H1 (cell line): ENCODE data around the gene KRT85. TPM values are rescaled to one million over a fixed set of nuclear protein-coding genes. Genes with fewer than 3 reads are reported as not detected.

Experiments used
- CTCF ChIA-PET: fragments of 300-600 bp; sonication (Branson Sonifier 250); formaldehyde crosslinking; loops from one replicate; lab custom pipeline; 2021; ENCODE audit not compliant: partially characterized antibody; lab: Charles Lee
- POLR2A ChIA-PET: fragments of 300-600 bp; sonication (Branson Sonifier 250); formaldehyde crosslinking; loops from one replicate; lab custom pipeline; 2021; ENCODE audit warnings: inconsistent platforms; ENCODE audit not compliant: partially characterized antibody; lab: Charles Lee
- DNase-seq, 2 experiments: peaks; one replicate each; pipeline versions ENCODE4 v3.0.0 to v3.0.0-alpha.2; 2010 to 2022; ENCODE audit warnings: low spot score in 2 of 2, low read depth in 1 of 2, mixed read lengths in 1 of 2
- FAIRE-seq: peaks from 2 replicates; lab custom pipeline; 2011; peaks lifted over from hg19 to GRCh38; lab: Jason Lieb, UNC
- H2AFZ ChIP-seq: 2 replicates; pipeline ENCODE4 v1.8.1; 2012; ENCODE audit warnings: low read length, inconsistent platforms
- H2AK5ac ChIP-seq: 2 replicates; pipeline ENCODE4 v1.6.1; 2013; ENCODE audit warnings: low read depth, low read length
- H2BK120ac ChIP-seq: replicated peaks from 2 replicates; pipeline ENCODE3; 2013; ENCODE audit warnings: low read depth, low read length, inconsistent platforms
- H2BK12ac ChIP-seq: 2 replicates; pipeline ENCODE4 v1.6.1; 2013; ENCODE audit warnings: low read depth, low read length
- H2BK15ac ChIP-seq: 2 replicates; pipeline ENCODE4 v1.6.1; 2013; ENCODE audit warnings: low read length
- H2BK20ac ChIP-seq: 2 replicates; pipeline ENCODE4 v1.6.1; 2013; ENCODE audit warnings: low read length
- H2BK5ac ChIP-seq: 2 replicates; pipeline ENCODE4 v1.6.1; 2013; ENCODE audit warnings: low read depth, low read length
- H3K14ac ChIP-seq: 2 replicates; pipeline ENCODE4 v1.6.1; 2013; ENCODE audit warnings: inconsistent platforms; ENCODE audit not compliant: insufficient read length
- H3K18ac ChIP-seq: 2 replicates; pipeline ENCODE4 v1.6.1; 2013; ENCODE audit warnings: low read length; ENCODE audit errors: extremely low read depth
- H3K23ac ChIP-seq: 2 replicates; pipeline ENCODE4 v1.6.1; 2013; ENCODE audit warnings: inconsistent platforms; ENCODE audit not compliant: insufficient read length
- H3K23me2 ChIP-seq: 2 replicates; pipeline ENCODE4 v1.6.1; 2013; ENCODE audit warnings: low read depth, low read length
- H3K27ac ChIP-seq: 2 replicates; pipeline ENCODE4 v1.6.1; 2011; ENCODE audit warnings: low read depth, low read length, inconsistent platforms
- H3K27me3 ChIP-seq, 4 experiments: replicated peaks in 1 of 4; 1 replicate in 1 of 4; 2 replicates in 3 of 4; pipeline versions ENCODE4 v1.6.1 to v1.8.1; 2011 to 2013; ENCODE audit warnings: low read length in 3 of 4, mild to moderate bottlenecking in 3 of 4, inconsistent platforms in 2 of 4, mixed read lengths in 2 of 4, moderate library complexity in 1 of 4; ENCODE audit not compliant: control insufficient read depth in 3 of 4, insufficient read depth in 3 of 4; ENCODE audit errors: extremely low read depth in 1 of 4
- H3K36me3 ChIP-seq, 4 experiments: 2 replicates each; pipeline versions ENCODE4 v1.6.1 to v1.8.1; 2011 to 2013; ENCODE audit warnings: mild to moderate bottlenecking in 4 of 4, low read length in 3 of 4, moderate library complexity in 2 of 4, control low read depth in 1 of 4, inconsistent platforms in 1 of 4; ENCODE audit not compliant: insufficient read depth in 4 of 4, control insufficient read depth in 2 of 4
- H3K4ac ChIP-seq: replicated peaks from 2 replicates; pipeline ENCODE3; 2013; ENCODE audit warnings: low read length, low read depth, mixed read lengths, inconsistent platforms; ENCODE audit not compliant: insufficient read length
- H3K4me1 ChIP-seq, 4 experiments: replicated peaks in 1 of 4; 1 replicate in 1 of 4; 2 replicates in 3 of 4; pipeline versions ENCODE4 v1.6.1 to v1.8.1; 2011 to 2013; ENCODE audit warnings: low read length in 3 of 4, inconsistent platforms in 2 of 4, mixed read lengths in 1 of 4; ENCODE audit not compliant: insufficient read depth in 4 of 4, control insufficient read depth in 3 of 4
- H3K4me2 ChIP-seq, 2 experiments: 2 replicates each; pipeline versions ENCODE4 v1.6.1 to v1.8.1; 2011 to 2013; ENCODE audit warnings: low read depth in 2 of 2, low read length in 2 of 2, control low read depth in 1 of 2, inconsistent platforms in 1 of 2, mild to moderate bottlenecking in 1 of 2; ENCODE audit not compliant: insufficient read depth in 1 of 2
- H3K4me3 ChIP-seq, 4 experiments: fragments of 200-600, 300-600 bp in 1 of 4; sonication (generic), shearing (Covaris generic), sonication (Bioruptor Twin) in 1 of 4; 2 replicates each; pipeline versions ENCODE4 v1.5.1 to v1.8.1; 2011 to 2016; ENCODE audit warnings: low read length in 4 of 4, low read depth in 3 of 4, control low read depth in 2 of 4, inconsistent platforms in 2 of 4, mild to moderate bottlenecking in 2 of 4, mixed read lengths in 1 of 4, moderate library complexity in 1 of 4; ENCODE audit not compliant: insufficient read depth in 2 of 4; ENCODE audit errors: extremely low read depth in 1 of 4
- H3K56ac ChIP-seq: replicated peaks from 2 replicates; pipeline ENCODE3; 2013; ENCODE audit warnings: low read depth, mild to moderate bottlenecking, mixed read lengths, low read length, inconsistent platforms; ENCODE audit not compliant: insufficient read length
- H3K79me1 ChIP-seq: 2 replicates; pipeline ENCODE4 v1.6.1; 2013; ENCODE audit warnings: low read depth, low read length, control low read depth
- H3K79me2 ChIP-seq, 2 experiments: 2 replicates each; pipeline versions ENCODE4 v1.6.1 to v1.8.1; 2012 to 2013; ENCODE audit warnings: low read length in 2 of 2, mild to moderate bottlenecking in 2 of 2, inconsistent platforms in 1 of 2; ENCODE audit not compliant: insufficient read depth in 2 of 2, control insufficient read depth in 1 of 2
- H3K9ac ChIP-seq, 4 experiments: replicated peaks in 1 of 4; 1 replicate in 1 of 4; 2 replicates in 3 of 4; pipeline versions ENCODE4 v1.6.1 to v1.8.1; 2011 to 2013; ENCODE audit warnings: low read depth in 3 of 4, low read length in 3 of 4, control low read depth in 2 of 4, mild to moderate bottlenecking in 2 of 4, moderate library complexity in 2 of 4, inconsistent platforms in 1 of 4; ENCODE audit errors: extremely low read depth in 1 of 4
- H3K9me3 ChIP-seq, 2 experiments: 2 replicates each; pipeline versions ENCODE4 v1.6.1 to v1.8.1; 2012 to 2013; ENCODE audit warnings: mild to moderate bottlenecking in 2 of 2, moderate library complexity in 2 of 2, control low read depth in 1 of 2, inconsistent platforms in 1 of 2, low read depth in 1 of 2, low read length in 1 of 2, mixed read lengths in 1 of 2; ENCODE audit not compliant: insufficient read depth in 2 of 2
- H4K20me1 ChIP-seq, 2 experiments: replicated peaks in 1 of 2; 2 replicates each; pipeline versions ENCODE3 to v1.8.1; 2011 to 2013; ENCODE audit warnings: inconsistent platforms in 2 of 2, low read length in 2 of 2, mild to moderate bottlenecking in 1 of 2; ENCODE audit not compliant: insufficient read depth in 2 of 2, control insufficient read depth in 1 of 2
- H4K5ac ChIP-seq: 2 replicates; pipeline ENCODE4 v1.6.1; 2013; ENCODE audit warnings: low read length, low read depth, mixed read lengths, inconsistent platforms; ENCODE audit not compliant: insufficient read length
- H4K8ac ChIP-seq: 2 replicates; pipeline ENCODE4 v1.8.0; 2013; ENCODE audit warnings: mild to moderate bottlenecking, moderate library complexity, low read length, inconsistent platforms; ENCODE audit not compliant: insufficient read depth; ENCODE audit errors: extremely low read depth
- H4K91ac ChIP-seq: replicated peaks from 2 replicates; pipeline ENCODE3; 2013; ENCODE audit warnings: low read length, mixed read lengths, inconsistent platforms; ENCODE audit not compliant: insufficient read length
- CEBPB ChIP-seq: IDR thresholded peaks from 2 replicates; pipeline ENCODE4 v1.6.1; 2012; ENCODE audit warnings: low read depth, low read length
- CTCF ChIP-seq, 3 experiments: IDR thresholded peaks; 1 replicate in 2 of 3; 2 replicates in 1 of 3; pipeline versions ENCODE4 v1.5.1 to v1.6.1; 2011; ENCODE audit warnings: low read length in 3 of 3, mild to moderate bottlenecking in 3 of 3, inconsistent platforms in 2 of 3, low read depth in 1 of 3, moderate library complexity in 1 of 3; ENCODE audit not compliant: insufficient read depth in 1 of 3; ENCODE audit errors: control extremely low read depth in 1 of 3
- KDM5A ChIP-seq: fragments of 200-600 bp; IDR thresholded peaks from 2 replicates; pipeline ENCODE4 v1.7.1; 2012; ENCODE audit warnings: mild to moderate bottlenecking, low read length, inconsistent platforms, mixed read lengths
- WGBS, 2 experiments: shearing (Covaris generic) in 1 of 2; methylation state at CpG; one replicate each; pipeline versions ENCODE4 v1.1.6 to v1.1.7; 2013 to 2015; ENCODE audit warnings: low lambda C conversion rate in 2 of 2, mixed read lengths in 2 of 2, inconsistent platforms in 1 of 2, low coverage in 1 of 2, missing lambda C conversion rate in 1 of 2; ENCODE audit not compliant: insufficient replicate concordance in 2 of 2, insufficient coverage in 1 of 2, insufficient read length in 1 of 2; ENCODE audit errors: extremely low coverage in 1 of 2, missing lambda C conversion rate in 1 of 2; 5-methylcytosine and 5-hydroxymethylcytosine counted together
- polyA plus RNA-seq, 7 experiments: library from polyadenylated mRNA; depleted of rRNA in 3 of 7; stranded (reverse) in 5 of 7; unstranded in 2 of 7; fragments of >200 nt in 5 of 7; fragments of 200-250 nt in 2 of 7; gene quantifications; 1 replicate in 5 of 7; 2 replicates in 1 of 7; 4 replicates in 1 of 7; pipeline versions ENCODE4 v1.2.1 to v1.2.3, GENCODE V29; 2011 to 2013; ENCODE audit warnings: missing spikeins in 2 of 7, mixed read lengths in 2 of 7
- total RNA-seq: library from RNA; stranded (reverse); fragmentation: NEBNext Ultra II Directional; extraction: Animal tissue kit (Norgen Biotek cat#: 25700); gene quantifications from 2 replicates; pipeline ENCODE4 v1.2.1, GENCODE V29; 2021

Gene KRT85
- total and polyA plus RNA-seq, 2 of the 8 experiments (the other 6 are each of a cell fraction or from before 2014, with no cell fraction given): not detected

- Histone ChIP-seq H2BK5ac (no peak overlapping the region), H4K20me1 (no peaks in the 10 kb centered on the region), H3K18ac (no peak overlapping the region; the same call in 1 of the 2 replicates), H2AK5ac (no peak overlapping the region), H3K4me2 (no peak overlapping the region), H4K8ac (no peak overlapping the region), H2AFZ (no peak overlapping the region), H3K9ac (no peak overlapping the region), H3K27ac (no peak overlapping the region), H3K79me1 (no peaks in the 10 kb centered on the region), H4K91ac (no peak overlapping the region), H3K4ac (no peak overlapping the region), H3K9me3 (no peaks in the 10 kb centered on the region), H3K36me3 (no peaks in the 10 kb centered on the region), H2BK20ac (no peak overlapping the region), H2BK12ac (no peak overlapping the region), H3K79me2 (no peaks in the 10 kb centered on the region), H3K27me3 (no peaks in the 10 kb centered on the region), H3K23ac (no peak overlapping the region), H2BK15ac (no peak overlapping the region), H3K56ac (no peak overlapping the region), H3K4me1 (no peaks in the 10 kb centered on the region), H3K23me2 (no peaks in the 10 kb centered on the region), H3K4me3 (no peak overlapping the region), H4K5ac (no peak overlapping the region), H2BK120ac (no peak overlapping the region), H3K14ac (no peak overlapping the region)
- ChIA-PET POLR2A (interaction anchor here (0.6 to 1.4 kb wide), 4 partner anchors 9 to 95 kb away, joined by 3 to 5 read pairs (median 3); partner anchors contain the start of gene KRT7), CTCF (interaction anchor here (0.6 to 19.8 kb wide), 59 partner anchors 9 to 657 kb away, joined by 3 to 353 read pairs (median 4); partner anchors contain the start of genes KRT7, KRT80, KRT85 and KRT86)
- WGBS, 2 experiments: 80% methylated on average over 9 of the region's 10 CpGs; no CpG with 5 or more reads in 1 of the 2 experiments
- FAIRE-seq (no peak), DNase-seq (no peak)
- no peak for TF ChIP-seq CEBPB
- no peak for TF ChIP-seq CTCF (IDR thresholded peaks at IDR 0.05; ENCODE audit: control extremely low read depth in 1 of 3, insufficient read depth in 1 of 3, low read depth in 1 of 3, low read length in 3 of 3)
- TF ChIP-seq KDM5A: no peak
These were observed 39.3 kb downstream of the KRT85 start for GRCh38 chr12:52327830-52328500.
